Astrocyte of the cerebellum (primary cell): ENCODE data around the gene CENPP.

Experiments
- DNase-seq: peaks from one replicate; pipeline ENCODE4 v3.0.0-alpha.2; 2011; ENCODE audit warnings: low read depth
- H3K4me3 ChIP-seq: 2 replicates; pipeline ENCODE4 v1.5.1; 2011; ENCODE audit warnings: mild to moderate bottlenecking, low read depth, low read length, moderate library complexity
- in situ Hi-C: cut with HindIII; loops from 2 replicates; pipeline ENCODE4 v1.10.0; 2017; ENCODE audit warnings: low sequenced_read_pairs
- TF ChIP-seq, protein P1 (sequence below): IDR thresholded peaks from 2 replicates; pipeline ENCODE4 v1.5.1; 2012; ENCODE audit warnings: low read length, low read depth, moderate library complexity, mild to moderate bottlenecking; ENCODE audit errors: missing control alignments

CENPP gene

DNA sequence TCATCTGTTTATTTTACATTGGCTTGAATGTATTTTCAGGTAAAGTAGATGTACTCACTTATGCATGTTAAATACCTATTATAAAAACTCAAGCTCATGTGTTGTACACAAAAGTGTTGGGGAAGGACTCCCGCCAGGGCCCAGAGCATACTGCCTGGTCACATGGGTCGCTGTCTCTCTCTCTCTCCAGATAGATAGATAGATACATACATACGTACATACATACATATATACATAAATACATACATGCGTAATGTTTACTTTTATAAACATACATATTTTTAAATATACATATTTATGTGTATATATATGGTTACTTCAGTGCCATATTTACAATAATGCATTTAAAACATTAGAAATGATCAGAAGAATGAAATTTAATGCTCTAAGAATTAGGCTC lies 131.8 kb downstream of the CENPP start:
- TF ChIP-seq, protein P1, sequence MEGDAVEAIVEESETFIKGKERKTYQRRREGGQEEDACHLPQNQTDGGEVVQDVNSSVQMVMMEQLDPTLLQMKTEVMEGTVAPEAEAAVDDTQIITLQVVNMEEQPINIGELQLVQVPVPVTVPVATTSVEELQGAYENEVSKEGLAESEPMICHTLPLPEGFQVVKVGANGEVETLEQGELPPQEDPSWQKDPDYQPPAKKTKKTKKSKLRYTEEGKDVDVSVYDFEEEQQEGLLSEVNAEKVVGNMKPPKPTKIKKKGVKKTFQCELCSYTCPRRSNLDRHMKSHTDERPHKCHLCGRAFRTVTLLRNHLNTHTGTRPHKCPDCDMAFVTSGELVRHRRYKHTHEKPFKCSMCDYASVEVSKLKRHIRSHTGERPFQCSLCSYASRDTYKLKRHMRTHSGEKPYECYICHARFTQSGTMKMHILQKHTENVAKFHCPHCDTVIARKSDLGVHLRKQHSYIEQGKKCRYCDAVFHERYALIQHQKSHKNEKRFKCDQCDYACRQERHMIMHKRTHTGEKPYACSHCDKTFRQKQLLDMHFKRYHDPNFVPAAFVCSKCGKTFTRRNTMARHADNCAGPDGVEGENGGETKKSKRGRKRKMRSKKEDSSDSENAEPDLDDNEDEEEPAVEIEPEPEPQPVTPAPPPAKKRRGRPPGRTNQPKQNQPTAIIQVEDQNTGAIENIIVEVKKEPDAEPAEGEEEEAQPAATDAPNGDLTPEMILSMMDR: no peak
- H3K4me3 ChIP-seq: no peak overlapping the region
- in situ Hi-C loops: no loop called here
- DNase-seq: no peak

GRCh38 chr9:92463387-92463786 lies 137.6 kb downstream of the CENPP start:
- H3K4me3 ChIP-seq: no peak overlapping the region
- no peak for DNase-seq
- in situ Hi-C loops: no loop called here
- TF ChIP-seq, protein P1: no peak

DNA sequence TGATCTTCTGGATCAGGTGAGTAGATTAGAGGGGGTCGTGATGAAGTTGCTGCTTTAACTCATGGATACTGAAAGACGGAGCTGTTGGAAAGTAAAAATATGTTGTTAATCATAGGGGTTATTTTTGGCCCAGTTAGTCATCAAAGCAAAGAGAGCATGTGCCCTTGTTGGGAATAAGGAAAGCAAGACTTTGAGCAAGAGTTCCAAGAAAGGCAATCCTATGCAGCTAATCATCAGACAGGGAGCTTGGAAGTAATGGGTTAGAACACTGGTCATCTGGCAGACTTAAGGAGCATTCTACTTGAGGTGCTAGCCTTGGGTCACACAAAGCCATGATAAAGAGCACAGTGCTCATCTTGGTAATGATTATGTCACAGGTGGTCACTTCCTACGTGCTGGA lies 138.2 kb downstream of the CENPP start:
- no peak overlapping the region for H3K4me3 ChIP-seq
- DNase-seq: peak; percentile 46
- in situ Hi-C loops: no loop called here
- TF ChIP-seq, protein P1: no peak

DNA sequence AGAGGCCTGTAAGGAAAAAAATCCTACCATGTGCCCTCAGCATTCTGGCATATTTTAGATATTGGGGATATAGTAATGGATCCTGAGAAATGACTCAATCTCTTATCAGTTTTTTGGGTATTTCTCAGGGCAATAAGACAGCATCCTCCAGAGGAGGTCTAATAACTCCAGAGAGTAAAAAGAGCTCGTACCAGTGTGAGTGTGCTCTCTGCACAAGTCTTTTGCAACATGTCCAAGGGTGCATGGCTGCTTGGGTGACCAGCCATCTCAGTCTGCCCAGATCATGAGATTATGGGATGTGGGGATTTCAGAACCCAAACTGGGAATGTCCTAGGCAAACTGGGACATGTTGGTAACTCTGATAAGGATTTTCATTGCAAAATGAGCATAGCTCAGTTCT lies 141.3 kb downstream of the CENPP start:
- TF ChIP-seq, protein P1: no peak
- in situ Hi-C loops: no loop called here
- DNase-seq: no peak
- H3K4me3 ChIP-seq: no peak overlapping the region

DNA sequence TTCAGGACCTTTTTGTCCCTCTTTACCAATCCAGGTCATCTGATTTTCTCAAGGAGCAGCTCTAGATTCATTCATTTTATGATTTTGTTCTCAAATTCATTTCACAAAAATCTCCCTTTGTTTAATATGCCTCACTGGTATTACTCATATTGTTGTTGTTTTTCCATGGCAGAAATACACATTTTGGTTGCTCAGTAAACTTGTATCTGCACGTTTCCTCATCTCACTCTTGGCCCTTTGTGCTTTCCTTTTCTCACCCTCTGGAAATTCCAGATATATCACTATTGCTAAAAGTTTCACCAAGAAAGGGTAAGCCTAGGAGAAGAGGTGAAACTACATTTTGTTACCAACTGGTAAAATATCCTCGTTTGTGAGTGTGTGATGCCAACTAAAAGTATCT lies 141.8 kb downstream of the CENPP start:
- TF ChIP-seq, protein P1: no peak
- no peak for DNase-seq
- no peak overlapping the region for H3K4me3 ChIP-seq
- in situ Hi-C loops: no loop called here

DNA sequence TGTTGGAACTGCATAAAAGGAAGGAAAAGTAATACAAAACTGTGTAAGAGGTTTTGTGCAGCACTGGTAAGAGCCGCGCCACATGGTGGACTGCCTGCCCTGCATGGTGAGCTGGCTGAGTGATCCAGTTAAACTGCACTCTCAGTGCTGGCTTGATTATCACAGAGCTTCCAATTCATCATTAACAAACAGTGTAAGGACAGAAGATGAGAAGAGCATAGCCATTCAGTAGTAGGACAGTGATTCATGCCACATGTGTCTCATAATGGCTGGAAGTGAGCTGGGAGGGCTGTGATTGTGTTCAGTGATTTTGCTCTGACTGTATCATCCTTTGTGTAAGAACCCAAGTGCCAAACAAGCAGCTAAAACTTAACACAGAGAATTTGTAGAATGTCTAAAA lies 142.5 kb downstream of the CENPP start:
- DNase-seq: no peak
- in situ Hi-C loops: no loop called here
- H3K4me3 ChIP-seq: no peak overlapping the region
- TF ChIP-seq, protein P1: no peak

GRCh38 chr9:92474587-92474986 lies 148.8 kb downstream of the CENPP start:
- in situ Hi-C loops: no loop called here

More at GRCh38 chr9:92474587-92474986, 148.8 kb downstream of the CENPP start:
- no peak overlapping the region for H3K4me3 ChIP-seq
- DNase-seq: no peak
- TF ChIP-seq, protein P1: no peak
